RPMI7951 (cell line): ENCODE results near the gene CREB3L2. TPM values are rescaled to one million over a fixed set of nuclear protein-coding genes. Genes with fewer than 3 reads are reported as not detected.
"Not testable (repeated sequence)": the region's sequence is repeated elsewhere in the genome, so short reads cannot be mapped to it uniquely, and the experiment has no call there.

Experiments
- DNase-seq: peaks from one replicate; pipeline ENCODE4 v3.0.0-alpha.2; 2012; ENCODE audit warnings: low read depth
- total RNA-seq: library from RNA; depleted of rRNA; stranded (reverse); fragments of >200 nt; shearing (Covaris generic); gene quantifications from 2 replicates; pipeline ENCODE4 v1.2.3, GENCODE V29; 2014; rRNA removed

CREB3L2 gene
- total RNA-seq, 1 experiment from 2014 or later, result 23.8 TPM

- no peak for DNase-seq
These were observed 161.7 kb downstream of the CREB3L2 start for GRCh38 chr7:137839903-137840779.

DNA sequence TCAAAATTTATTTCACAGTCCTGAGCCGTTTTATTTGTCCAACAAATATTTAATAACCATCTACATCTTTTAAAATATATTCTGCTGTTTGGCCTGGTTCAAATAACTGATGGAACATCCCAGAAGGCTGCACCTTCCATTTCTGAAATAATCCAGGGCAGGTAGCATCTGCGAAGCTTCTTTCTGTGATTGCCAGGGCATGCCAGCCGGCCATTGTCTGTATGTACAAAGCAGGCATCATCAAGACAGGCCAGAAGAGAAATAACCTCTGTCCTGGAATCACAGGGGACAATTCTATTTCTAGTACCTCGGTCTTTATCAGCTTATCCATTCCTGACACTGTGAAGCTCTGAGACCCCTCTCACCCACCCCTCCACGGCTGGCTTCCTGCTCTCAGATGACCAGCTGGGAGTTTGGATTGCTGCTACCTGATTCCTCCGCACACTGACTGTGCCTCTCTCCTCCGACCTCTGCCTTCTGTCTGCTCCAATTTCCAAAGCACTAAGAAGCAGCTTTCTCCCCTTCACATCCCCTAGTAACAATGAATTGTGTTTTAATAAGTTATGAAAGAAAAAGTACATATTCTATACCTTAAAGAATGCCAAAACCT is 163.1 kb downstream of the CREB3L2 start:
- no peak for DNase-seq

GRCh38 chr7:137836541-137836940 is 165.3 kb downstream of the CREB3L2 start:
- no peak for DNase-seq

GRCh38 chr7:137836113-137836509 is 165.8 kb downstream of the CREB3L2 start:
- no peak for DNase-seq

GRCh38 chr7:137835486-137836112 is 166.3 kb downstream of the CREB3L2 start:
- DNase-seq, result no peak

GRCh38 chr7:137834552-137834951 is 167.3 kb downstream of the CREB3L2 start:
- no peak for DNase-seq

- not testable (repeated sequence) for DNase-seq
These were observed 168.9 kb downstream of the CREB3L2 start for GRCh38 chr7:137832990-137833389.

DNA sequence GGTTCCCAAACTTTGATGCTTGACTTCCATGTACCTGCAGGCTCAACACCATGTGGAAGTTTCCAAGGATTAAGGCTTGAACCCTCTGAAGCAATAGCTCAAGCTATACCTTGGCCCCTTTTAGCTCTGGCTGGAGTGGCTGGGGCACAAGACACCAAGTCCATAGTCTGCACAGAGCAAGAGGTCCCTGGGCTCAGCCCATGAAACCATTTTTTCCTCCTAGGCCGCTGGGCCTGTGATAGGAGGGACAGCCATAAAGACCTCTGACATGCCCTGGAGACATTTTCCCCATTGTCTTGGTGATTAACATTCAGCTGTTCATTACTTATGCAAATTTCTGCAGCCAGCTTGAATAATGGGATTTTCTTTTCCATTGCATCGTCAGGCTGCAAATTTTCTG is 169.5 kb downstream of the CREB3L2 start:
- no peak for DNase-seq

GRCh38 chr7:137831555-137831954 is 170.3 kb downstream of the CREB3L2 start:
- DNase-seq, result not testable (repeated sequence)

DNA sequence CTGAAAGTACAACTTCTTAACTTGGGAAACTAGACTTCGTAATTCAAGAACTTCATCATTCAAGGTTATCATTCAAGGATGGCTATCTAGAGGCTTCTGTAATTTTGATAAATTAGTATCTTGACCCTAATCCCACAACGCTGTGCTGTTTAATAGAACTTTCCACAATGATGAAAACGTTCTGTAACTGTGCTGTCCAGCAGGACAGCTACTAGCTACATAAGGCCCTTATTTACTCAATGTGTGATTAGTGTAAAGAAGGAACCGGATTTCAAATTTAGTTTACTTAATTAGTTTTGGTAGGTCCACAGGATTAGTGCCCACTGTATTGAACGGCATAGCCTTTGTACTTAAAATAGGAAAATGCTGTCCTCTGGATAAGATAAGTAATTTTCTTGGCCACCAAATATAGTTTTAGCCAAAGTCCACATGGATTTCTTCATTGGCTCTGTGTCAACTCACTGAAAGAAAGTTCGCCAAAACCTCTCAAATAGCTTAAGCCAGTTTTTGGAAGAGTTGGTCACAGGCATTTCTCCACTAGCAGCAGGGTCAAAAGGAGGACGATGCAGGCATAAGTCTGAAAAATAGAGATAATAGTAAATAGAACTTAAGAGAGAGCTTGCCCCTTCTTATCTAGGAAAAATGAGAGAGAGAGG is 172.4 kb downstream of the CREB3L2 start:
- no peak for DNase-seq

DNA sequence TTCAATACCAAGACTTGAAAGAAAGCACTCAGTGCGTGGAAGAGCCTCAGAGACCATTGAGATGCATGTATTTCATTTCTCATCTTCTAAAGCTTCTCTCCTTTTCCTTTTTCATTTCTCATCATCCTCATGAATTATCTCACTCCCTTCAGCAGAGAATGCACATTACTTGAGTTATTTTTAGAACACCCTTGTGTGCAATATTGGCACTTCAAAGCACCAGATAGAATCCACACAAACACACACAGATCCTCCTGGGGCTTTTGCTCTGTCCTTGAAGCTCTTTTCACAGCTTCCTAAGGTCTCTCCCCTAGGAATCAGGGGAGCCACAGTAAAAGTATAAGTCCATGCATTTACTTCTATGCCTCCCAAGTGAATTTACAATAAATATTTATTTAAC is 173.4 kb downstream of the CREB3L2 start:
- DNase-seq, result no peak

GRCh38 chr7:137825489-137825888 is 176.4 kb downstream of the CREB3L2 start:
- DNase-seq, result no peak

Other genes starting within 250 kb of the CREB3L2 start
- gene DGKI, start 155.1 kb downstream of the CREB3L2 start, total RNA-seq, result 3.2 and 4.0 TPM in 2 replicates
- gene AKR1D1, start 74.4 kb upstream of the CREB3L2 start, total RNA-seq, result not detected in 2 replicates